Measurements from ENCODE around the gene GPNMB.

The GPNMB gene

DNA sequence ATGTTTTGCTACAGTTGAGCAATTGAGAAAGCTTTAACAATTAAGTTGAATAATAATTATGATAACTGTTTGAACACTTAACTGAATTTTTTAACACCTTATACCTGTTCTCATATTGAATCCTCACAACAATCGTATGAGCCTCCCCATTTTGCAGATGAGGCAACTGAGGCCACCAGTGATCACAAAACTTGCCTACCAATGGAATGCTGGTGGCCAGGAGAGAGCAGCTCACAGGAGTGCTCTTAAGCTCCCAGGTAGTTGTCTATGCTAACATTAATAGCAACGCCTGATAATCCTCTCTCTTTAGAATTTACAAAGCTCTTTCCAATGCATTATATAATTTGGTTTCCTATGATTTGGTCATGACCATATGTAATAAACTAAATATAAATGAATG, 21.6 kb downstream of the GPNMB start:
- DNase-seq (ENCODE audit: extremely low read depth in 1 of 2, low read depth in 1 of 2), result no peak

DNA sequence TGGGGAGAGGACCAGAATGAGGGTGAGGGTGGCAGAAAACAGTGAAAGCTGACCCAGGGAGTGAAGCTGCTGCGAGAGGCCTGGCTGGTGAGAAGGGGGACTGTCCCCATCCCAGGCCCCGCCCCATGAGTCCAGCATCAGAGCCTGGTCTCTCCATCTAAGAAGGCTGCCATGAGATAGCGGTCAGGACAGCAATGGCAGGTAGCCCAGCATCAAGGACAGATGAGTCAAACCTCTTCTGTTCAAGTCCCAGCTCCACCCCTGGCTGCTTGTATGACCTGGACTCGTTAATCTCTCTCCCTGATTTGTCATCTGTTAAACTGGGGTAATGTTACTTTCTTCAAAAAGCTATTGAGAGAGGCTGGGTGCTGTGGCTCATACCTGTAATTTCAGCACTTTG, 22.2 kb downstream of the GPNMB start:
- DNase-seq (ENCODE audit: extremely low read depth in 1 of 2, low read depth in 1 of 2), result no peak

DNA sequence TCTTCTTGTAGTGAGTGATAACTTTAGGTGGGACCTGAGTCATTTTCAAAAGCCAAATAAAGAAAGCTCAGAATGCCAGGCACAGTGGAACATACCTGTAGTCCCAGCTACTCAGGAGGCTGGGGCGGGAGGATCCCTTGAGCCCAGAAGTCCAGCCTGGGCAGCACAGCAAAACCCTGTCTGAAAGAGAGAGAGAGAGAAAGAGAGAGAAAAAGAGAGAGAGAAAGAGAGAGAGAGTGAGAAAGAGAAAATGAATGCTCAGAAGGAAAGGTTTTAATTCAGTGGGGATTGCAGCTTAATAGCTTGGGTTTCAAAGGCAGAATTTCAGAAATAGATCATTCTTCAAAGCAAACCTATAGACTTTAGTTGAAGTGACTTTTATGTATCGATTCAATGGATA, 25.7 kb downstream of the GPNMB start:
- DNase-seq (ENCODE audit: extremely low read depth in 1 of 2, low read depth in 1 of 2), result no peak

GRCh38 chr7:23273141-23273599, 26.6 kb downstream of the GPNMB start:
- peak; percentile 74 to 84 for DNase-seq (ENCODE audit: extremely low read depth in 1 of 2, low read depth in 1 of 2)

GRCh38 chr7:23275912-23276311, 29.3 kb downstream of the GPNMB start:
- no peak for DNase-seq (ENCODE audit: extremely low read depth in 1 of 2, low read depth in 1 of 2)

DNA sequence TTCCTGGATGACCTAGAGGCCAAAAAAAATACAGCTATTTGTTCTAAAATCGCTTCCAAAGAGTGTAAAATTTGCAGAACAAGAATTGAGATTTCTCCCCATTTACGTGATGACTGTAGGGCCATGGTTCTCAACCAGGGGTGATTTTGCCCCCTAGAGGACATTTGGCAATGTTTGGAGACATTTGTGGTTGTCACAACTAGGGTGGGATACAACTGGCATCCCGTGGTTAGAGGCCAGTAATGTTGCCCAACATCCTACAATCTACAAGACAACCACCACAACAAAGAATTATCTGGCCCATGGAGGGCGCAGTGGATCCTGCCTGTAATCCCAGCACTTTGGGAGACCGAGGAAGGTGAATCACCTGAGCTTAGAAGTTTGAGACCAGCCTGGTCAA, 29.8 kb downstream of the GPNMB start:
- no peak for DNase-seq (ENCODE audit: extremely low read depth in 1 of 2, low read depth in 1 of 2)

- no peak for DNase-seq (ENCODE audit: extremely low read depth in 1 of 2, low read depth in 1 of 2)
These were observed 30.4 kb downstream of the GPNMB start for GRCh38 chr7:23276947-23277346.

DNA sequence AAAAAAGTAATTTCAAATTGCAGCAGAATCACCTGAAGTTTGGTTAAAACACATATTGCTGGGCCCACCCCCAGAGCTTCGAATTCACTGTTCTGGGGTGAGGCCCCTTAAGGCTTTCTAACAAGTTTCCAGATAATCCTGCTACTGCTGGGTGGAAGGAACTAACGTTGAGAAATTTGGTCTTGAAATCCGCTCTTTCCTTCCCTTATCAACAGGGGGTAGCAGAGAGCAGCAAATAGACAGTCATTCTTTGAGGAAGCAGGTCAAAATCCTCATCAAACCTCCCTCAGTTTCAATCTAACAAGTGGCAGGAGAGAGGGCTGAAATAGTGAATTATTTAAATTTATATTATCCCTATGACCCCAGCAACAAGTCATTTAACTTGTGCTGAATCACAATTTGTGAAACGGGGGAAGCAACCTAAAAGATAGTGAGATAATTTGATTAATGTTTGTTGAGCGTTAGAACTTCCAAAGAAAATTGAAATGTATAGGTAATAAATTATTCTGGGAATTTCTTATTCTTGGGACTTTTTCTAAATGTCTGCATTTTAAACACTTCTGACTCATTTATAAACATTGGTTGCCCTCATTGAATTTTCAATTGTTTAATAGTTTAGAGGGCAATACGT, 30.9 kb downstream of the GPNMB start:
- DNase-seq (ENCODE audit: extremely low read depth in 1 of 2, low read depth in 1 of 2), result no peak

GRCh38 chr7:23279819-23280525, 33.4 kb downstream of the GPNMB start:
- no peak for DNase-seq (ENCODE audit: extremely low read depth in 1 of 2, low read depth in 1 of 2)

DNA sequence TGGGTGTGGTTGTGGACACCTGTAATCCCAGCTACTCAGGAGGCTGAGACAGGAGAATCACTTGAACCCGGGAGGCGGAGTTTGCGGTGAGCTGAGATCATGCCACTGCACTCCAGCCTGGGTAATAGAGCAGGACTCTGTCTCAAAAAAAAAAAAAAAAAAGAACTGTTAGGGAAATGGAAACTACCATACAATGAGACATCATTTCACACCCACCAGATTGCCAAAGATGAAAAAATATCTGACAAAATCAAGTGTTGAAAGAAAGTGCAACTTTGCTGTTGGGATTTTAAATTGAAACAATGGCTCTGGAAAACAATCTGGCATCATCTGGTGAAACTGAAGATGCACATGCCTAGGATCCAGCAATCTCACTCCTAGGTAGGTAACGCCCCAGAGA, 36.5 kb downstream of the GPNMB start:
- DNase-seq (ENCODE audit: extremely low read depth in 1 of 2, low read depth in 1 of 2), result no peak

DNA sequence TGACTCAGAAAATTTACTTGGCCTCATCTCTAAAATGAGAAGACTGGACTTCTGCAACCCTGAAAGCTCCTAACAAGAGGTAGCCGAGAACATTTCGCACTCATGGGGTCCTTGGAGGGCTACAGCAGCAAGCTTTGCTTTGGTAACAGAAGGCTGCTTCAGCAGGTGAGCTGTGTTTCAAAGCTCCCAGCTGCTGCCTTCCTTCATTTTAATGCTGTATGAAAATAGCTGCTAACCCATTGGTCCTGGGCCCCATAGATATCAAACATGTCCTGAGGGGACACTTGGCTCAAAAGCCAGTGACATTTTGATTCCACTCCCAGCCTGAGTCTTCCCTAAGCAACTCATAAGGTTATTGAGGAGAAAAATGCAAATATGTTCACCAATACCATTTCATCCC, 38.3 kb downstream of the GPNMB start:
- no peak for DNase-seq (ENCODE audit: extremely low read depth in 1 of 2, low read depth in 1 of 2)

DNA sequence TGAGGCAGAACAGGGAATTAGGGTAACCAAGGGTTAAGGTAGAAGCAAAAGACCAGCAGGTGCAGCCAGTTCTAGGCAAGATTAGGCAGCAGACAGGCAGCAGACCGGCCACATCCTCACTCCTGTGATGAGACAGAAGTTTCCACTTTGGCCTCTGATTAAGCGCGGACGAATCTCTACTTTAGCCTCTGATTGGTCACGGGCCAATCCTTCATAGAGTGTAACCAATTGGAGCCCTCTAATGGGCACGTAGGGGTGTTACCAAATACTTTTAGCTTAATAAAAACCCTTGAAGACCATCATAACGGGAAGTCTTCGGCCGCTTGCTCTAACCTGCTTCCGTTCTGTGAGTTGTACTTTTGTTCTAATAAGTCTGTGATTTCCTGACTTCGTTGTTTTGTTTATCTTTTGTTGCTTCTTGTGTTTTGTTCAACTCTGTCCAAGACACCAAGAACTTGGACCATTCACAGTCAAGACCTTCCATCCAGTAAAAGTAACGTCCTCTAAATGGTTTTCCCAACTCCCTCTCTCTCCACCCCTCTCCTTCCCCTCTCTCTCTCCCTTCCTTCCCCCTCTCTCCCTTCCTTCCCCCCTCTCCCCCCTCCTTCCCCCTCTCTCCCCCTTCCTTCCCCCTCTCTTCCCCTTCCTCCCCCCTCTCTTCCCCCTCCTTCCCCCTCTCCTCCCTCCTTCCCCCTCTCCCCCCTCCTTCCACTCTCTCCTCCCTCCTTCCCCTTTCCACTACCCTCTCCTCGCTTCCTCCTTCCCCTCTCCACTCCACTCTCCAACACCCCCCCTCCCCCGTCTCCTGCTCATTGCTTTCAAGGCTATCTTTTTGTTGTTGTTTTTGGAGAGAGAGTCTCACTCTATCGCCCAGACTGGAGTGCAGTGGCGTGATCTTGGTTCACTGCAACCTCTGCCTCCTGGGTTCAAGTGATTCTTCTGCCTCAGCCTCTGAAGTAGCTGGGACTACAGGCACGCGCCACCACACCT, 39.4 kb downstream of the GPNMB start:
- DNase-seq (ENCODE audit: extremely low read depth in 1 of 2, low read depth in 1 of 2), result no peak

DNA sequence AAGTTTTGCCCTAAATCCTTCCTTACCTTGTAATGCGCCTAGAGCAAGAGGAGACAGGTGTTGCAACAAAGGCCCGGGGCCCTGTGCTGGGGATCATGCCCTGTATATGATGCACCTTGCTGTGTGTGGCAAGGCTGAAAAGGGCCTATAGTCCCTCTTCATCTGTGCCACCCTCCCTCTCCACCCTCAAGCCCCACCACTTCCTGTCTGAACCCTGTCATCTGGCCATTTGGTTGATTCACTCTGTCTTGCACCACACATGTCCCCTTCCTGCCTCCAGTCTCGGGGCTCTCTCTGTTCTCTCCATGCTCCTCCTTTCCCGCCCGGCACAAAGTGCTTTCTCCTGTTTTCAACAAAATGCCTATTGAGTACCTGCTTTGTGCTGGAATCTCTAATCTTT, 41.0 kb downstream of the GPNMB start:
- no peak for DNase-seq (ENCODE audit: extremely low read depth in 1 of 2, low read depth in 1 of 2)

GRCh38 chr7:23290993-23291392, 44.4 kb downstream of the GPNMB start:
- no peak for DNase-seq (ENCODE audit: extremely low read depth in 1 of 2, low read depth in 1 of 2)

DNA sequence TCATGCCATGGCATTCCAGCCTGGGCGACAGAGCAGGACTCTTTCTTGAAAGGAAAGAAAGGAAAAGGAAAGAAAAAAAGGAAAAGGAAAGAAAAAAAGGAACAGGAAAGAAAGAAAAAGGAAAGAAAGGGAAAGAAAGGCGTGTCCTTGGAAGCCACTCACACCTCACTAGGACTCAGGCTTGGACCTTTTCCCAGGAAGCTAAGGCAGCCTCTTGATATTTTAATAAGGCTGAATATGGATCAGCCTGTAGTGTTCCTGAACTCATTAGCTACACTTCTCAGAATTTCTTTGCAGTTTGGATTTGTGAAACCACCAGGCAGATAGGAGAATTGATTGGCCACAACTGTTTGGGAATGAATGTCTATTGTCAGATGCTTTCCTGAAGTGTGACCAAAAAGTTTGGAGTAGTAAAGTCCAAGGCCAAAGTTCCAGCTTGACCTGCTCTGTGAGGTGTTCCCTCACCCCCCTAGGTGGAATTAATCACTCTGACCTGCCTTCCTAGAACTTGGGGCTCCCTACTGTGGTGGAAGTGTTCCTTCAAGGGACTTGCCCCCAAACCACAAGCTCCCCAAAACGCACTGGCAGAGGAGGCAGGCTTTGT, 45.5 kb downstream of the GPNMB start:
- no peak for DNase-seq (ENCODE audit: extremely low read depth in 1 of 2, low read depth in 1 of 2)

DNA sequence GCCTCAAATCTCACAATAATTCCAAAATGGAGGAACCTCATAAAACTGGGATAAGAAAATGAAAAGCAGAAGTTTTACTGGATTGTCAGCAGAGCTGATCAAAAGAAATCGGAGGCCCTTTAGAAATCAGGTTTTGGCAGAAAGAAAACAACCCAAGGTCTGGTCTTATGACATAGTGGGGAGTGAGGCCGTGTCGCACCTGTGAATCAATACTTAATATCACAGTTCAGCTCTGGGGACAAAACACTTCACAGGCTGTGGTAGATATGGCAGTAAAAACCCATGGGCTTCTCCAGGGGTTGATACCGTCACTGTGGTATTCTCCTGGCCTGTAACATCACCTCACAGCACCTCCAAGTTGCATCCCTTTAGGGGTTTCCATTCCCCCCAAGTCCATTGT, 46.0 kb downstream of the GPNMB start:
- DNase-seq (ENCODE audit: extremely low read depth in 1 of 2, low read depth in 1 of 2), result no peak

- no peak for DNase-seq (ENCODE audit: extremely low read depth in 1 of 2, low read depth in 1 of 2)
These were observed 47.0 kb downstream of the GPNMB start for GRCh38 chr7:23293500-23294073.

DNA sequence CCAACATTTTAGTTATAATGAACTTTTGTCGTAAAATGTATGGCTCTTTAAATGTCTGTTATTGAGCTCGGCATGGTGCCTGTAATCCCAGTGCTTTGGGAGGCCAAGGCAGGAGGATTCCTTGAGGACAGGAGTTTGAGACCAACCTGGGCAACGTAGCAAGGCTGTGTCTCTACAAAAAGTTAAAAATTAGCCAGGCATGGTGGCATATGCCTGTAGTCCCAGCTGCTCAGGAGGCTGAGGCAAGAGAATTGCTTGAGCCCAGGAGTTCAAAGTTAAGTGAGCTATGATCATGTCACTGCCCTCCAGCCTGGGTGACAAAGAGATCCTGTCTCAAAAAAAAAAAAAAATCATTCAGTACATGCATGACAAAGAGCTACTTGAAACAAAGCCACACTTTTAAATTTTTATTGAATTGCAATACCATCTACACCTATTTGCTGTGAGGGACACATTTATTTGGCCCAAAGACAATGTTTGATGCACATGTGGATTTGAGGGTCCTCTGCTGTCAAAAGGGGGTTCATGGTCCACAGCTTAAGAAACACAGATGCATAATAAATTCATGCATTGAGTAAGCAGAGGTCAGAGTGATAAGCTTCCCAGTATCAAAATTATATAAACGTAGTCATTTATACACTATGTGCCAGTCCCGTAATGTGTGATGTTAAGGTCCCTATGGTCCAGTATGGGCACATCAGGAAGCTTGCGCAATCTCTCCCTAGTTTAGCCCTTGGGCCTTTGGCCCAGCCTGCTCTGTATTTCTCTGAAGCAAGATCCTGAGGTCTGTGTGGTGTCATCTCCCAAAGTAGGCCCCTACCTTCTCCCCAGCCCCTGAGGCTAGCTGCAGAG, 48.2 kb downstream of the GPNMB start:
- DNase-seq (ENCODE audit: extremely low read depth in 1 of 2, low read depth in 1 of 2), result no peak

- DNase-seq (ENCODE audit: extremely low read depth in 1 of 2, low read depth in 1 of 2), result no peak
These were observed 48.8 kb downstream of the GPNMB start for GRCh38 chr7:23295401-23295697.
